ENCODE results near the gene CMPK2. TPM values are rescaled to one million over a fixed set of nuclear protein-coding genes. Genes with fewer than 3 reads are reported as not detected.

The CMPK2 gene
- total and polyA plus RNA-seq, 9 of the 15 experiments (the other 6 are each of a cell fraction or from before 2014, with no cell fraction given): 2.6 to 10.5 (median 5.0) TPM

DNA sequence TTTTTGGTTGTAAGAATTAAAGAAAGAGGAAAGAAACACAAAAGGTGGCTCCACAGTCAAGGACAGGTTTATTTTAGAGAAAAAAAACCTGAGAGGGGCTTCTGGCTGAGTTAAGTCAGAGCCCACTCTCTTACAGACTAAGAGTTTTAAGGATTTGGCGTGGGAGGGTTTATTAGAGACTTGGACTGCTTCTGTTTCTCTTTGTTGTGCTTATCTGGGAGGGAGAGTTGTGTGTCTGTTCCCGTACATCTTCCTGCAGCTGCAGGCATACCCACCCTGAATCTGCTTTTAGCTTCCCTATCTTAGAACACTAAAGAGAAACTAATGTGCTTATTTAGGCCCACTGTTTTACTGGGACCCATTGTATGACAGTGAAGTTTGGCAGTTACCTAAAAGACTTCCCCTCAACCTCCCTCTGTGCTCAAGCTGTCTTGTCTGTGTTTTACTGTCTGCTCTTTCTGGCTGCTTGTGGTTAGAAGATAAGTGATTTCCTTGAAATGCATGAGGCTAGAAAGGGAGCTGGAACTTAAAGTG lies 14.6 kb upstream of the CMPK2 start (continued):
- TF ChIP-seq ZBTB2 (IDR thresholded peaks at IDR 0.05) (peak; percentile 62), SUPT5H (IDR thresholded peaks at IDR 0.05) (no peak), CTBP1 (IDR thresholded peaks at IDR 0.05; ENCODE audit: borderline replicate concordance) (peak; percentile 73; the same call in 1 of the 2 replicates), ZMIZ1 (IDR thresholded peaks at IDR 0.05; ENCODE audit: low read depth in 2 of 2, low read length in 2 of 2) (no peak), NCOA4 (IDR thresholded peaks at IDR 0.05; ENCODE audit: partially characterized antibody) (no peak), RBM25 (IDR thresholded peaks at IDR 0.05; ENCODE audit: low read depth, low read length, severe bottlenecking) (peak; percentile 98), ADNP (tag; IDR thresholded peaks at IDR 0.05) (peak; percentile 81; the same call in 1 of the 2 replicates), DMBX1 (CRISPR knock-in tag; IDR thresholded peaks at IDR 0.05; ENCODE audit: borderline replicate concordance) (0 out of 2 replicates have a peak, but pooled peaks have one; percentile 14), KDM4B (IDR thresholded peaks at IDR 0.05; ENCODE audit: borderline replicate concordance in 2 of 2, low read depth in 1 of 2) (no peak), CBFB (CRISPR knock-in tag; IDR thresholded peaks at IDR 0.05) (0 out of 2 replicates have a peak, but pooled peaks have one; percentile 76), ELF4 (CRISPR knock-in tag; IDR thresholded peaks at IDR 0.05) (peak; percentile 61; the same call in 1 of the 2 replicates), CBFA2T2 (conservative IDR thresholded peaks at IDR 0.05) (peak; percentile 95), MEIS2 (IDR thresholded peaks at IDR 0.05; ENCODE audit: partially characterized antibody) (peak; percentile 91), CBFA2T3 (IDR thresholded peaks at IDR 0.05) (peak; percentile 97), ZNF589 (CRISPR knock-in tag; IDR thresholded peaks at IDR 0.05; ENCODE audit: low read depth) (0 out of 2 replicates have a peak, but pooled peaks have one; percentile 27), FOXK2 (conservative IDR thresholded peaks at IDR 0.05 in 1 of 2, IDR thresholded peaks at IDR 0.05 in 1 of 2; ENCODE audit: low read depth in 2 of 2) (peak; percentile 46 to 68; a peak in 3 of 4 replicates), ETS2 (tag; IDR thresholded peaks at IDR 0.05; ENCODE audit: borderline replicate concordance, poor library complexity, severe bottlenecking) (no peak), FOXA3 (CRISPR knock-in tag; conservative IDR thresholded peaks at IDR 0.05 in 1 of 2, IDR thresholded peaks at IDR 0.05 in 1 of 2) (no peak), ZNF133 (CRISPR knock-in tag; IDR thresholded peaks at IDR 0.05) (no peak), EP300 (IDR thresholded peaks at IDR 0.05; ENCODE audit: low read length) (peak; percentile 91), JUND (IDR thresholded peaks at IDR 0.05; ENCODE audit: borderline replicate concordance, low read depth, low read length) (peak; percentile 43; the same call in 1 of the 2 replicates), JUND (tag; IDR thresholded peaks at IDR 0.05; ENCODE audit: borderline replicate concordance, low read depth, low read length) (peak; percentile 30; the same call in 1 of the 3 replicates)
- TF ChIP-seq, protein P1, sequence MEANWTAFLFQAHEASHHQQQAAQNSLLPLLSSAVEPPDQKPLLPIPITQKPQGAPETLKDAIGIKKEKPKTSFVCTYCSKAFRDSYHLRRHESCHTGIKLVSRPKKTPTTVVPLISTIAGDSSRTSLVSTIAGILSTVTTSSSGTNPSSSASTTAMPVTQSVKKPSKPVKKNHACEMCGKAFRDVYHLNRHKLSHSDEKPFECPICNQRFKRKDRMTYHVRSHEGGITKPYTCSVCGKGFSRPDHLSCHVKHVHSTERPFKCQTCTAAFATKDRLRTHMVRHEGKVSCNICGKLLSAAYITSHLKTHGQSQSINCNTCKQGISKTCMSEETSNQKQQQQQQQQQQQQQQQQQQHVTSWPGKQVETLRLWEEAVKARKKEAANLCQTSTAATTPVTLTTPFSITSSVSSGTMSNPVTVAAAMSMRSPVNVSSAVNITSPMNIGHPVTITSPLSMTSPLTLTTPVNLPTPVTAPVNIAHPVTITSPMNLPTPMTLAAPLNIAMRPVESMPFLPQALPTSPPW (CRISPR knock-in tag; IDR thresholded peaks at IDR 0.05): peak; percentile 42; the same call in 1 of the 2 replicates

Measured in K562 (cell line).